HG02678 (cell line): Measurements from ENCODE around the gene CFAP299.
"Not testable (repeated sequence)": the region's sequence is repeated elsewhere in the genome, so short reads cannot be mapped to it uniquely, and the experiment has no call there.

Experiments
- ATAC-seq: cut with Tn5 transposase; IDR thresholded peaks from one replicate; pipeline ENCODE4 v1.9.1; 2021; ENCODE audit warnings: mild to moderate bottlenecking, moderate library complexity; ENCODE audit not compliant: unreplicated experiment

CFAP299 gene

DNA sequence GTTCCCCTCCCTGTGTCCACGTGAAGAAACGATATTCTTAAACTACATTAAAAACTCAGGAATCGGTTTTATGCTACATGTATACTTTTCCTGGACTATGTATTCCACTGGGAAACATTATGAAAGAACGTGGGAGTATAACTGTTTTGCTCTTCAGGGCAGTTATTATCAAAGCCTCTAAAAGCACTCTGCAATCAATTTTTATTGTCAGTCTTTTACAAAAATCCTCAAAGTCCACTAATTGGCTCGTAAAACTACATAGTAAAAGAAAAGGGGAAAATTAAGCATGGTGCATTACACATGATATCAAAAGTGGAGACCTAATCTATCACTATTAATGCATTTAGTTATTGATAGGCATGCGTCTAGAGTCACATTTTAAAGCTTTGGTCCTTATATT, 11.4 kb upstream of the CFAP299 start:
- no peak for ATAC-seq

DNA sequence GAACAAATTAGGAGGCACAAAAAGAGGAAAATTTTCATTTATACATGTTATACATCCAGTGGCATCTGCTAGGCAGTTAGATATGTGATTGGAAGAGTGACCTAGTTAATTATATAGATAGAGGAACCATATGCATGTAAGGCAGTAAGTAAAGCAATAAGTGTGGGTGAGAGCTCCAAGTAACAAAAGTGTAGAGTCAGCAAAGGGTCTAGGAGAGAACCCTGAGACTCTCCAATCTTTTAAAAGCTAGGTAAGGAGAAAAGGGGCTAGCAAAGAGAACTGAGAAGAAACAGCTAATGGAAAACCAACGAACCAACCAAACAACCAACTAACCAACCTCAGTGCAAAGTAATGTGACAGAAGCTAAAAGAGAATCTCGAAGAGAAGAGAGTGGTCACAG, 3.8 kb upstream of the CFAP299 start:
- ATAC-seq: no peak

DNA sequence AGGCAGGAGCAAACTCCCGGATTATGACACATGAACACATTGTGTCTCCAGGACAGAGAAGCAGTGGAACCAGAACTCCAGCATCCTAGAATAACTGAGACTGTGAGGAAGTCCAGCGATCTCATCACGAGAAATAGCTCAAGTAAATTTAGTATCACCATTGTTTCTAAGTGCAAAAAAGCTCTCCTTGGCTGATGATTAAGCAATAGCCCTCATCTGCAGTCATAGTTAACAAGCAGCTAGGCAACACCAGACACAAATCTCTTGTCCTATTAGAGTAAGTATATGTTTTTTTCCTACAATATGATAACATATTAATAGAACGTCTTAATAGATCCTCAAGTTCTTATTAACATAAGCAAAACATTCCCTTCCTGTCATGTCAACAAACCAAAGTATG, 2.4 kb upstream of the CFAP299 start:
- ATAC-seq: no peak

DNA sequence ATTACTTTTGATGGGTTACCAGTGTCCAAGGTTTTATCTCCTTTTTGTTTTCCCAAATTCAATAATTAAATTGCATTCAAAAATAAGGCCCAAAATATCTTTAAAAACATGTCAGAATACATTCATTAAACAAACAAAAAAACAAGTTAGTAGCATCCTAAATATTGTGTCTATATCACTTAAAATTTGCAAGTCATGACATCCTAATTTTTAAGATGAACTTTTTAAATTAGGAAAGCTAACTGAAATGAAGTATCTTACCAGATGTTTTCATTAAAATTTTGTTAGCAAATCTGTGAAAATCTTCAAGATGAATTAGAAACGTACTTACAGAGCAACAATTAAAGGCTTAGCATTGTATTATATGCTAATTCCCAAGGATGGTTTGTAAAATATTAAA, 962 bp upstream of the CFAP299 start:
- no peak for ATAC-seq

DNA sequence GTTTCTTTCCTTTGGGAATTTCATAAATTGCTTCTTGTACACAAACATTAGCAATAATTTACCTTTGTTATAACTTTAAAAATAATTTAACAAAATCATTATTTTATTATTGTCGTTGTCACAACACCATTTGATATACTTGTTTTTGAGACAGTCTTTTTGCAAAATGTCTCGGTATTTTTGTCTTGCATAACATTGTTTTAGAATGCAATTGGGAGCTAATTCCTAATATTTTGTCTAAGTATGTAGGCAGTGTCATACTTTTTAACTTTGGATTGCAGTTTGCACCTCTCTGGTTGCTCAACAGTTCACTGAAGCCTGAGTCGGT, 340 bp upstream of the CFAP299 start:
- ATAC-seq: no peak

DNA sequence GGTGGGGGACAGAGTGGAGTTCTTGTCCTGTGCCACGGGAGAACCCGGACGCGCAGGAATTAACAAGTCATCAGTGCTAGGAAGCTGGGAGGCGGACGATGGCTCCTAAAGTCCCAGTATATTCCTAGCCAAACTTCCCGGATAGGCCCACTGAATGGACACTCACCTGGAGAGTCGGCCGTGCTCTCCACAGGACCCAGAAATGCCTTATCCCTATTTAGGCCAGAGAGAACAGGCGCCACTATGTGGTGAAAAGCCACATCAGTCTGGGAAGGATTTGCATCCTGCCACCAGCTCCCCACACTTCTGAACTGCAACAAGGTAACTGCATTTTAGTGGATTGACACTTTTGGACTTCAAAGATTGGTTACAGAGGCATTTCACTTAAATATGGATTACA, 1.1 kb downstream of the CFAP299 start:
- ATAC-seq: no peak

DNA sequence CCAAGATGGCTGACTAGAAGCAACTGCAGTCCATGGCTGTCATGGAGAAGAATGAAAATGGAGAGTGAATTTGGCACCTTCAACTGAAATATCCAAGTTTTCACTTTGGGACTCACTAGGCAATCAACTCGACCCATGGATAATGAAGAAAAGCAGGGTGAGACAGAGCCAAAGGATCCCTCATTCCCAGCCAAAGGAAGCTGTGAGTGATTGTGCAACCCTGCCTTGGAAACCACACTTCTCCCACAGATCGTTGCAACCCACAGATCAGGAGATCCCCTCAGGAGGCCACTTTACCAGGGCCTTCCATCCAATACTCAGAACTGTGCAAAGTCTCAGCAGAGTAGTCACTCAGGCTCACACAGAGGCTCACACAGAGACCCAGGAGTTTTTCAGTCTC, 4.5 kb downstream of the CFAP299 start:
- no peak for ATAC-seq

DNA sequence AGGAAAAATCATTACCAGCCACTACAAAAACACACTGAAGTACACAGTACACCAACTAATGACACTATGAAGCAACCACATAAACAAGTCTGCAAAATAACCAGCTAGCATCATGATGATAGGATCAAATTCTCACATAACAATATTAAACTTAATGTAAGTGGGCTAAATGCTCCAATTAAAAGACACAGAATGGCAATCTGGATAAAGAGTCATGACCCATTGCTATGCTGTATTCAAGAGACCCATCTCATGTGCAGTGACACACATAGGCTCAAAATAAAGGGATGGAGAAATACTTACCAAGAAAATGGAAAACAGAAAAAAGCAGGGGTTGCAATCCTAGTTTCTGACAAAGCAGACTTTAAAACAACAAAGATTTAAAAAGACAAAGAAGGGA, 7.2 kb downstream of the CFAP299 start:
- not testable (repeated sequence) for ATAC-seq

DNA sequence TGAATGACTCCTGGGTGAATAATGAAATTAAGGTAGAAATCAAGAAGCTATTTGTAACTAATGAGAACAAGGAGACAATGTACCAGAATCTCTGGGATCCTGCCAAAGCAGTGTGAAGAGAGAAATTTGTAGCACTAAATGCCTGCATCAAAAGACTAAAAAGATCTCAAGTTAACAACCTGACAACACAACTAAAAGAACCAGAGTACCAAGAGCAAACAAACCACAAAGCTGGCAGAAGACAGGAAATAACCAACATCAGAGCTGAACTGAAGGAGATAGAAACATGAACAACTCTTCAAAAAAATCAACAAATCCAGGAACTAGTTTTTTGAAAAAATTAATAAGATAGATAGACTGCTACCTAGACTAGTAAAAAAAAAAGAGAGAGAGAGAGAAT, 8.4 kb downstream of the CFAP299 start:
- no peak for ATAC-seq

DNA sequence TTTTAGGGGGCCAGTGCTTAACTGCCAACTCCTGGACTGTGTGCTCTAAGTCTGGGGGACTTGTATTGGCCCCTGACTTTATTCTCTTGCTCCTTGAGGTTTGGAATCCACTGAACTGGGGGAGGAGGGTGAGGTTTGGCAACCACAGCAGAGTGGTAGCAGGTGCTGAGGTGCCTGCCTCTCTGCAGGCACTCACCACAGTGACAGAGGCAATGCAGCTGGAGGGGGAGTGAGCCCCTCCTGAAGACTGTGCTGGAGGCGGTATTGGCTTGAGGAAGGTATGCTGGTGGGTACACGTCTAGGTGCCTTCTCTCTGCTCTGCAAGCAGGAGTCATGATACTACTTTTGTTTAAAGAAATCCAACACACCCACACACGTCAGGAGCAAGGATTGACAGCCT, 24.6 kb downstream of the CFAP299 start:
- ATAC-seq: no peak

DNA sequence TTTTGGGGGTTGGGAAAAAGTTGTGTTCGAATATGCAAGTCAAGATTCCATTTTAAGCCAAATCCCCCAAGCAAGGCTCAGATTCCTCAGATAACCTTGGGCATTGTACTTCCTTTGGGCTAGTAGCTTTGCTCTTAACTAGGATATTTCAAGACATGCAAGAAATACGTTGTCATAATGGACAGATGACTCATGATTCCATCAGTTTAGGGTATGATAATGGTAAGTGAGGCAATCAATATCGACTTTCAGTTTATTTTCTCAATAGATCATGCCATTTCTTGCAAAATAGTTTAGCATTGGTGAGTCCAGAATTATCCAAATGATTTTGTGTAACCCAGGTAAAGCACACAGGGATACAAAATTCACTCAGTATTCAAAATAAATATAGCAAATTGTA, 25.4 kb downstream of the CFAP299 start:
- no peak for ATAC-seq

DNA sequence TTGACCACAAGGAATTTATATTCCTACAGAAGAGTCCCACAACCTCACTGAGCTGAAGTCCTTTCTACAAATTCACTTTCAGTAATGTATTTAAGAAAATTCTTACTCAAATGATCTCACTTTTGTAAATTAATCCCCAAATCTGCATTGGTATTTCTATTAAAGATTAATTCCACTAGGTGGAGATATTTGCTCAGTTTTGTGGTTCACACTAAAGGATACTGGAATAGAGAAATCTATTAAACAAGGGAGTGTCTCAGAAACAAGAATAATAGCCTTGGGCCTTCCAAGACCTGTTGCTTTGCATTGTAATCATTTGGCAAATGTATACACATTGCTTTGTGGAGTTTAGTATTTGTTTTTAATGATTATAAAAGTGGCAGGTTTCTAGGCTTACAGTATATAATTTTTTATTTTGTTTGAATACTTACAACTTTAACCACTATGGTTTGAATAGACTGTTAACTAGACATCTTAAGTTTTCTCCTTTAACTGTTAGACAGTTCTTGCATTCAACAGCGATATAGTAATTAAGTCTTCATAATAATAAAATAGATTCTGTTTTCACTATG, 25.9 kb downstream of the CFAP299 start:
- ATAC-seq: no peak

DNA sequence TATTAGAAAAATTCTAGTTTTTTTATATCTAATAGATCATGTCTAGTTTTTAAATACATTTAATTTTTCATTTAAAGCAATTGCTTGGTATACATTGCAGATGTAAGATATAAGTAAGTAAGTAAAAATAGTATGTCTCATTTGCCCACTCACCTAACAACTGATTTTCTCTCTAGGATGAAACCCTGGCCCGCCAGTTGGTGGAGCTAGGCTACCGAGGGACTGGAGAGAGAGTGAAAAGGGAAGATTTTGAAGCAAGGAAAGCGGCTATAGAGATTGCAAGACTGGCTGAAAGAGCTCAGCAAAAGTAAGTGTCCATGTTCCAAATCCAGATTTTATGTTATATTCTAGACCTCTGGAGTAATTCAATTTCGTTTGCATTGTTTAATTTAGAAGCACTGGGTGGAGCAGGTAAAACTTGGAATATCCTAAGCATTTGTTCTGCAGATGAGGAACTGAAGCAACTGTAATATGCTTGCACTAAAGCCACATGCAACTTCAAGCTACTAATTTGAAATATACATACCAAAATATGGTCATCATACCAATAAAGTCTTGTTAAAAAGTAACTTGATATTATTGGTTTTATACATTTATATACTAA, 27.1 kb downstream of the CFAP299 start:
- peak; percentile 63 for ATAC-seq

DNA sequence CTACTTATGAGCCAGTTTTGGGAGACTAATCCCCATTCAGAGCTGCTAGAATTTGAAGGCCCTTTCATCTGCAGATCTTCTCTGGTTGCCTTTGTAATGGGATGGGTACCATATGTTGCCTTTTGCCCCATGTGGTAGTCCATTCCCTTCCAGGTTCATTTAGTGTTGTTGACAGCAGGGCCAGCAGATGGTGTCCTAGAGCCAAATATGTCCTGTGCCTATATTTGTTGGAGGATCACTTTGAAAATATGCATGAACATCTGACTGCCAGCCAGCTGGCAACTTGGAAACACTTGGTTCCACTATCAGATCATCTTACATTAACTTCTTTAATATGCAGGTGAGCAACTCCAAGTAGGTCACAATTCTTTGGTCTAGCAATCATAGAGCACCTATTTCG, 30.4 kb downstream of the CFAP299 start:
- ATAC-seq: peak; percentile 87

DNA sequence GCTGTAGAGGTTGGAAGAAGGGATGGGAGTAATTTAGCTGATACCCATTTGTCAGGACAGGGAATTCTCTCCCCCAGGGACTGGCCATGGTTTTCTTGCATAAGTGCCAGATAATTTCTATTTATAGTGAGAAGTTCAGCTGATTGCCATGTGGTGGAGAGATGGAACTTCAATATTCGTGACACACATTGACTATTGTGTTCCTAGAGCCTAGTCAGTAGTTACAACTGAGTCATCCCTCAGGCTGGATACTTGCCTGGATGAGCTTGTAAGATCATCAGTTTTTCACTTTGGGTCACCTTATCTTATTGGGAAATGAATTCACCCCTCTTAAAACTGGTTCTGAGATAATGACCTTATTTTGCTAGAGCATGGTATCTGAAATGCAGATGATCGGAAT, 32.2 kb downstream of the CFAP299 start:
- no peak for ATAC-seq

DNA sequence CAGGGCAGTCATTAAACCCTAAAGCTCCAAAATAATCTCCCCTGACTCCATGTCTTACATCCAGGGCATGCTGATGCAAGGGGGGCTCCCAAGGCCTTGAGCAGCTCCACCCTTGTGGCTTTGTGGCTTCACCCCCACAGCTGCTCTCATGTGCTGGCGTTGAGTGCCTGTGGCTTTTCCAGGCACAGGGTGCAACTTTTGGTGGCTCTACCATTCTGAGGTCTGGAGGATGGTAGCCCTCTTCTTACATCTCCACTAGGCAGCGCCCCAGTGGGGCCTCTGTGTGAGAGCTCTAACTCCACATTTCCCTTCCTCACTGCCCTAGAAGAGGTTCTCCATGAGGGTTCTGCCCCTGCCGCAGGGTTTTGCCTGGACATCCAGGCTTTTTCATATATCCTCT, 35.1 kb downstream of the CFAP299 start:
- no peak for ATAC-seq

DNA sequence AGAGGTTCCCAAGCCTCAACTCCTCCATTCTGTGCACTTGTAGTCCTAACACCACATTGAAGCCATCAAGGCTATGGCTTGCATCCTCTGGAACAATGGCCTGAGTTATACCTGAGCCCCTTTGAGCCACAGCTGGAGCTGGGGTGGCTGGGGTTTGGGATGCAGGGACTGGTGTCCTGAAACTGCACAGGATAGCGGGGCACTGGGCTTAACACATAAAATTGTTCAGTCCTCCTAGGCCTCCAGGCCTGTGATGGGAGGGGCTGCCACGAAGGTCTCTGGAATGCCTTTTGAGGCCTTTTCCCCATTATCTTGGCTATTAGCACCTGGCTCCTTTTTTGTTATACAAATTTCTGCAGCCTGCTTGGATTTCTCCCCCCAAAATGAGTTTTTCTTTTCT, 35.5 kb downstream of the CFAP299 start:
- ATAC-seq: no peak

DNA sequence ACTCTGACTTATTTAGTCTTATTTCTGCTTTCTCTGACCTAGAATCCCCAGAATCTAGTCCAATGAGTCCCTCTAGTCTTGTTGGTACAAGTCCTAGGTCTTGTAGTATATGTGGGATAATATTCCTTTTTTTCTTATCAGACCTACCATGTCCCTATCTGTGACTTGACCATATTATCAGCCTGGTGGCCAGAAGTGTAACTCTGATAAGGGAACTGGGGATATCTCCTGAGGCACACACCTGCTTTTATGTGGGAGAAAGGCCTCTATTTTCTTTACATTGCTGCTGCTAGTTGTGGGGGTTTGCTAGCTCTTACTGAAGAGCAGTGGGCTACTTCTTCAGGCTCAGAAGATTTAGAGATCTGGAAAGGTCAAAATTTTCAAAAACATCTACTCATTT, 38.6 kb downstream of the CFAP299 start:
- ATAC-seq: no peak

DNA sequence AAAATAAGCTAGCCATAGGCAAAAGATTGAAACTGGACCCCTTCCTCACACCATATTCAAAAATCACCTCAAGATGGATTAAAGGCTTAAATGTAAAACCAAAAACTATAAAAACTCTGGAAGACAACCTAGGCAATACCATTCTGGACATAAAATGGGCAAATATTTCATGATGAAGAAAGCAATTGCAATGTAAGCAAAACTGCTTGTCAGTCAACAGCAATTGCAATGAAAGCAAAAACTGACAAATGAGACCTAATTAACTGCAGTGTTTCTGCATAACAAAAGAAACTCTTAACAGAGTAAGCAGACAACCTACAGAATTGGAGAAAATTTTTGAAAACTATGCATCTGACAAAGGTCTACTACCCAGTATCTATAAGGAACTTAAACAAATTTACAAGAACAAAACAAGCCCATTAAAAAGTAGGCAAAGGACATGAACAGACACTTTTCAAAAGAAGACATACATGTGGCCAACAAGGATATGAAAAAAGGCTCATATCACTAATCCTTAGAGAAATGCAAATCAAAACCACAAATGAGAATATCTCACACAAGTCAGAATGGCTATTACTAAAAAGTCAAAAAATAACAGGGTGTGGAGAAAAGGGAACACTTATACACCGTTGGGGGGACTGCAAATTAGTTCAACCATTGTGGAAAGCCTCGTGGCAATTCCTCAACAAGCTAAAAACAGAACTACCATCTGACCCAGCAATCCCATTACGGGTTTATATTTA, 46.7 kb downstream of the CFAP299 start:
- no peak for ATAC-seq

DNA sequence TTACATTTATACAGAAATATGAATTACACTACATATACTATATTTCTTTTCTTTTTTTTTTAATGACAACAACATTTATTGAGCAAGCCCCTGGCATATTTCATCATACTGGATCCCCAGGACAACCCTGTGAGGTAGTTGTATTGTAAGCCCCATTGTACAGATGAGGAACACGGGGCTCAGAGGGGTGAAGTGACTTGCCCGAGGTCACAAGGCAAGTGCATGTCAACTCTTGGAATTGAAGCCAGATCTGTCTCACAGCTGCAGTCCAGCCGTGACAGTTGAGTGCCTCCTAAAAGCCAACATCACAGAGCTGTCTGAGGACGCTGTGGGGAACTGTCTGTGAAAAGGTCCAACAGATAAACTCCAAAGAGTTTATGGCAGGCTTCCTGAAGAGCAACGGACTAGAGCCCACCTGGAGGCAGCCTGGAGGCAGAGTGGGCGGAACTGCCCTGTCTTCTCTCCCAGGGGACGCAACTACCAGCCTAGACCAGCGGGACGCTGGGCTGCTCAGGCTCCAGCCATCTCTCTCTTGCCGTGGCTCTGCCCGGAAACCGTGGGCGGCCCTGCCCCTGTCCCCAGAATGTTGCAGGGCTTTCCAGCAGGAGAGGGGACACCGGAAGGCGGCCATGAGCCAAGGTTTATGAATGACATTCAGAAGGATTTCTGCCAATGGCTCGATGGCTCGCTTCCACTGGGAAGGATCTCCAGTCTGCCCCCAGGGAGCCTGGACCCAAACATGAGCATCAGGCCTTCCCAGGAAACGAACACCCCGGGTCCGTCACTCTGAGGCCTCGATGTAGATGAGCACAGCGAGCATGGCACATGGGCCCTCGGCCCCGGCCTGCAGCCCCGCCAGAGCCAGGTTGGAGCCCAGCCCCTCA, 50.1 kb downstream of the CFAP299 start:
- no peak for ATAC-seq

DNA sequence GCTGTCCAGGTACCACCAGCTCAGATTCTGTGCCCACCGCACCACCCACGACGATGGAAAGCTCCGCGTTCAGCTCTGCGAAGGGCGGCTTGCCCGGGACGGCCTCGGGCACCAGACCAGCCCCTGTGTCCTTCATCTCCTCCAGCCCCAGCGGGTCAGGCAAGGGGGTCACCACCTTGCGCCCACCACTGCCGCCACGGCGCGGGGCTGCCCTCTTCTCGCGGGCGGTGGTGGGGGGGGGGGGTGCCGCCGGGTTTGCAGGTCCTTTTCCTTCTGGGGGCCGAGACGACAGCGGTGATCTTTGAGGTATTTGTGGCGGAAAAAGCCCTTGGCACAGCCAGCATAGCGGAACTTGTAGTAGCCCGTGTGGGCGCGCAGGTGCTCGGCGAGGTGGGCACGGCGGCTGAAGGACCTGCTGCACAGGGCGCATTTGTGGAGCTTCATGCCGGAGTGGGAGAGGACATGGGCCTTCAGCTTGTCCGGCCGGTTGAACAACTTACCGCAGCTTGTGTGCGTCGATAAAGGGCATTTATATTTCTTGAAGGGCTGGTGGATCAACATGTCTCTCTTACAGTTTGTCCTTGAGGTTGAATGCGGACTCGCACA, 50.9 kb downstream of the CFAP299 start:
- ATAC-seq: no peak
